ENCODE measurements around the gene YIPF1. TPM values are rescaled to one million over a fixed set of nuclear protein-coding genes. Genes with fewer than 3 reads are reported as not detected.

Gene YIPF1
- total RNA-seq, 2 donors from 2014 or later: 14.1 to 17.5 TPM

- H3K4me1 ChIP-seq: no peaks in the 10 kb centered on the region
- H3K27me3 ChIP-seq: no peaks in the 10 kb centered on the region
- H3K4me3 ChIP-seq: no peak overlapping the region
- H3K36me3 ChIP-seq: peaks cover 33% of the 10 kb centered on the region
- TF ChIP-seq CTCF (IDR thresholded peaks at IDR 0.05): no peak
- no peak overlapping the region for H3K27ac ChIP-seq
- H3K9me3 ChIP-seq: no peaks in the 10 kb centered on the region
- no peak for DNase-seq (ENCODE audit: low spot score)
These were observed 39.4 kb downstream of the YIPF1 start for GRCh38 chr1:53850082-53850673.

GRCh38 chr1:53847980-53848379, 41.6 kb downstream of the YIPF1 start:
- H3K4me3 ChIP-seq: no peak overlapping the region
- no peak overlapping the region for H3K27ac ChIP-seq
- DNase-seq (ENCODE audit: low spot score): no peak
- no peaks in the 10 kb centered on the region for H3K4me1 ChIP-seq
- peaks cover 14% of the 10 kb centered on the region for H3K36me3 ChIP-seq
- H3K9me3 ChIP-seq: peaks cover 0 to under 1% of the 10 kb centered on the region in 2 donors
- no peaks in the 10 kb centered on the region for H3K27me3 ChIP-seq
- no peak for TF ChIP-seq CTCF (IDR thresholded peaks at IDR 0.05)

- no peak overlapping the region for H3K27ac ChIP-seq
- H3K36me3 ChIP-seq: no peaks in the 10 kb centered on the region
- TF ChIP-seq CTCF (IDR thresholded peaks at IDR 0.05): no peak
- peaks cover 0 to 12% of the 10 kb centered on the region in 2 donors for H3K9me3 ChIP-seq
- peaks cover 0 to 3% of the 10 kb centered on the region in 2 donors for H3K4me1 ChIP-seq
- H3K4me3 ChIP-seq: no peak overlapping the region
- no peak for DNase-seq (ENCODE audit: low spot score)
- no peaks in the 10 kb centered on the region for H3K27me3 ChIP-seq
These were observed 47.2 kb downstream of the YIPF1 start for GRCh38 chr1:53842347-53842746.

- no peak for TF ChIP-seq CTCF (IDR thresholded peaks at IDR 0.05)
- H3K4me3 ChIP-seq: peak overlapping the region; percentile 75 to 83
- H3K36me3 ChIP-seq: no peaks in the 10 kb centered on the region
- peaks cover 0 to 12% of the 10 kb centered on the region in 2 donors for H3K9me3 ChIP-seq
- H3K4me1 ChIP-seq: peaks cover 0 to 9% of the 10 kb centered on the region in 2 donors
- H3K27me3 ChIP-seq: no peaks in the 10 kb centered on the region
- DNase-seq (ENCODE audit: low spot score): no peak
- peak overlapping the region; percentile 95 to 96 for H3K27ac ChIP-seq
These were observed 51.0 kb downstream of the YIPF1 start for GRCh38 chr1:53838654-53838974.

GRCh38 chr1:53837924-53838653, 51.5 kb downstream of the YIPF1 start, which contains the start of gene NDC1:
Gene NDC1, minus strand, starts transcription at chr1:53838296. Its CDS starts 35 bp downstream, at chr1:53838261.
- Histone ChIP-seq H3K27ac (peak within 1 kb of the TSS; percentile 95 to 96), H3K27me3 (no peaks in the 10 kb centered on the region), H3K4me3 (peak within 1 kb of the TSS; percentile 75 to 83), H3K9me3 (peaks cover 0 to 12% of the 10 kb centered on the region in 2 donors), H3K4me1 (peaks cover 0 to 9% of the 10 kb centered on the region in 2 donors), H3K36me3 (no peaks in the 10 kb centered on the region)
- peak; percentile 89 for DNase-seq (ENCODE audit: low spot score)
- peak in 1 of 2 donors; percentile 47 for TF ChIP-seq CTCF (IDR thresholded peaks at IDR 0.05)

Data from right atrium auricular region (tissue), 2 donors.